RPMI8226 (cell line): ENCODE measurements around the gene GRIA4.

ENCODE experiments used
- DNase-seq: peaks from one replicate; pipeline ENCODE4 v3.0.0-alpha.2; 2015

Gene GRIA4

GRCh38 chr11:105641433-105641832 lies 31.6 kb downstream of the GRIA4 start:
- DNase-seq: no peak

DNA sequence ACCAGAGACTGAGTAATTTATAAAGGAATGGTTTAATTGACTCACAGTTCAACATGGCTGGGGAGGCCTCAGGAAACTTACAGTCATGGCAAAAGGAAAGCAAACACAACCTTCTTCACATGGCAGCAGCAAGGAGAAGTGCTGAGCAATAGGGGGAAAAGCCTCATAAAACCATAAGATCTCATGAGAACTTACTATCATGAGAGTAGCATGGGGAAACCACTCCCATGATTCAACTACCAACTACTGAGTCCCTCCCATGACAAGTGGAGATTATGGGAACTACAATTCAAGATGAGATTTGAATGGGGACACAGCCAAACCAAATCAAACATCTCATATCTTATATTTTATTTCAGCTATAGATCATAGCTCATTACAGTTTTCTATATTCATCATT lies 33.0 kb downstream of the GRIA4 start:
- no peak for DNase-seq

DNA sequence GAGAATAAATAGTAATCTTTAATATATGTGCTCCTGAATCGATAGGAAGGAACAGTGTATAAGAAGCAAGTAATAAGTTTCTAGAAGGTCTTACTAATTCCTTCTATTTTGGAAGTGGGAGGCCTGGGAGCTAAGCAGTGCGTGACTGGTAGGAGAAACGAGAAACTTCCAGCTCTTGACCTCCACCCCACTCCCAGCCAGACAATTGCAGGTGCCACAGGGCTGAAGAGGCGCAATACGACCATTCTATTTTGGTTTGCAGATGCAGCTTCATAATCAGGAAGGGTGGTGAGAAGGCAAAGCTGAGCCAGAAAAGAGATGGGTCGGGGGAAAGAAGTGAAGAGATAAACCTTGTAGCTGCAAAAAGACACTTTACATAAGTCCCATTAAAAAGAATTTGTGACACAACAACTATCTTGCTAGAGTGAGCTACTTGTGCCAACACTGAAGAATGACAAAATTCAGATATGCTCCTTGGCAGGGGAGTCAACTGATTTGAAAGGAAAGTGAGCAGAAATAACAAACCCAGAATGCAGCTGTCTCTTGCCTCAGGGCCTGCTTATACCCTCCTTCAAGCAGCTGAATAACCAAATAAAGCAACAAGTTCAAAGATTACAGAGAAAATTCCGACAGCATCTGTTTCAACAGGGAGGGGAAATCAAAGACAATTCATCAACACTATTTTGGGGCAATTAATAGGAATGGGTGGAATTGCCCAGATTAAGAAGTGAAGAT lies 35.1 kb downstream of the GRIA4 start:
- peak; percentile 57 for DNase-seq

GRCh38 chr11:105647780-105648179 lies 37.9 kb downstream of the GRIA4 start:
- DNase-seq: no peak

DNA sequence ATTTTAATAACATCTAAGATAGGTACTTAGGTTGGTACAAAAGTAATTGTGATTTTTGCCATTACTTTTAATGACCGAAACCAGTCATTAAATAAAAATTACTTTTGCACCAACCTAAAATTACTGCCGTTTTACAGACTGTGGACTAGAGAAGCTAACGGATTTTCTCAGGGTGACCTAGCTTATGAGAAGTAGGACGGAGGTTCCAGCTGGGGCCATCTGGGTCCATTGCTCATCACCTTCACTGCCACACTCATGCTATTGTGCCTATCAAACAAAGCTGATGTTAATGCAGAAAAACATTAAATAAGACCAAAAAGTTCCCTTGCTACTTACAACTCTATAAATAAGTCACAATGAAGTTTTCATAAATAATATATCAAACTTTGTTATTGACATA lies 38.9 kb downstream of the GRIA4 start:
- no peak for DNase-seq

GRCh38 chr11:105665281-105665680 lies 55.4 kb downstream of the GRIA4 start:
- DNase-seq: no peak

- DNase-seq: no peak
Observed at GRCh38 chr11:105667441-105667840, 57.6 kb downstream of the GRIA4 start.

DNA sequence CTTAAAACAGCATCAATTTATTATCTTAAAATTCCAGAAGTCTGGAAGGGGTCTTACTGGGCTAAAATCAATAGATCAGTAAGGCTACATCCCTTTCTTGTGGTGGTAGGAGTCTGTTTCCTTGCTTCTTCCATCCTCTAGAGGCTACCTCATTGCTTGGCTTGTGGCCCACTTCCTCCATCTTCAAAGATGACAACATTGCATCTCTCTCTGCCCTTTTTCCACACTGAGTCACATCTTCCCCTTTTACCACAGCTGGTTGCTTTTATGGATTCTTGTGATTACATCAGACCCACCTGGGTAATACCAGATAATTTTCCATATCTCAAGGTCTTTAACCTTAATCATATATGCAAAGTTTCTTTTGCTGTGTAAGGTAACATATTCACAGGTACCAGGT lies 60.9 kb downstream of the GRIA4 start:
- DNase-seq: peak; percentile 41

DNA sequence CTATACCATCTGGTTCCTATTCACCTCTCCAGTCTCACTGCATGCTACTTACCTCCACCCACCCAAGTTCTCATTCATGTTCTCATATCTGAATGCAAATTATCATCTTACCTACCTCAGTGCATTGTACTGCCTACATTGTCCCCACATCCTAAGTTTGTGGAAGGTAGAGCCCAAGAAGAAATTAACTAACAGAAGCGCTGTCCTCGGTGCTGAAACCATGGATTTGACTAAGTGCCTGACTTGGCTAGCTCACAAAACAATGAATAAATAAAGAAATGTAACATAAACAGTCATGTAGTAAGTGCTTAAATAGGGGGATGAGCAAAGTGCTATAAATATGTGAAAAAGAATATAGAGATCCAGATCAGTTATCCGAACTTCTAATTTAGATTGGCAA lies 63.2 kb downstream of the GRIA4 start:
- peak; percentile 74 for DNase-seq

- no peak for DNase-seq
Observed at GRCh38 chr11:105689631-105690030, 79.8 kb downstream of the GRIA4 start.

DNA sequence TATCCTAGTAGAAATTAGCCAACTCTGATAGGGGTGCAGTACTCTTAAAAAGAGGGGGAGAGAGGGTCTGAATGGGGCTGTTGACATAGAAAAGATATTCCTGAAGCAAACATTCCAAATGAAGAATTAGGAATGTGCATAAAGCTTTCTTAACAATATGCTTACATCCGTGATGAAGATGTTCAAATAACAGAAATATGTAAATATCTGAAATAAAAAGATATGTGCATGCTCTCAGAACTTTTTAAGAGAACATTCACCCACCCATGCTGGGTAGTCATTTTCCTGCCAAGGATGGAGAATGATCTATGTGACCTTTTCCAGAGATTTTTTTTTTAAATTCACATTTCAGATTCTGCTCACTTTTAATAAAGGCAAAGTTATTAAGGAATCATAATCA lies 80.6 kb downstream of the GRIA4 start:
- DNase-seq: no peak

- no peak for DNase-seq
Observed at GRCh38 chr11:105693075-105693759, 83.3 kb downstream of the GRIA4 start.

DNA sequence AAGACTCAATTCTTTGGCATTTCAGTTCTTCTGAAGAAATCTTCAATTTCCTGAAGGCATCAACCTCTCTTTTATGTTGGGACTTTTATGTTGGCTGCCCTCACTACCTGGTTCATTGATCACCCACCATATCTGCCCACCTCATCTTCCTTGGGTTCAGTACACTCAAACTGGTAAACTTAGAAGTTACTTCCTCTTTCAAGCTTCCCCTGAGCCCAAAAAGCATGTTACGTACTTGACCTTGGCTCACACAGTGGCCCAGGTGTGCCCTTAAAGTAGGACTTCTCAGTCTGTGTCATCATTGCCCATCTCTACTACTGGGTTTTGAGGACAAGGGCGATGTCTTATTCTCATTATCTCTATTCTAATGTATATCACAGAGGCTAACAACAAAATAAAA lies 86.1 kb downstream of the GRIA4 start:
- DNase-seq: peak; percentile 93

GRCh38 chr11:105697291-105697690 lies 87.4 kb downstream of the GRIA4 start:
- peak; percentile 89 for DNase-seq

DNA sequence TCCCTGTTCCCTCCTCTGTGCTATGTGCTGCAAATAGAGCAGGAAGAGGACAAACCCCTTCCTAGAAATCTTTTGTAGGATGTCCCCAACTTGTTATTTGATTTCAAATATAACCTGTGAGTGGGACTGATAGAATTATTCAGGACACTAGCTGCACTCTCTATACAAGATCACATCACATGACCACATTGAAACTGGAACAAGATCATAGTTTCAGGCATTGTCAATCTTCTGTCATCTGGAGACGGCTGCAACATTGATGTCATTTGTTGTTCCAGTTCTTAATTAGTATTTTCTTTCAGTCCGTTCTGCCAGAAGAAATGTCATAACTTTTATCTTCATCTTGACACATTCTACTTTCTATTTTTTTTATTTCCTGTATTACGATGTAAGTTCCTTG lies 89.3 kb downstream of the GRIA4 start:
- peak; percentile 57 for DNase-seq

- no peak for DNase-seq
Observed at GRCh38 chr11:105700271-105700670, 90.4 kb downstream of the GRIA4 start.

- DNase-seq: peak; percentile 73
Observed at GRCh38 chr11:105701098-105701497, 91.2 kb downstream of the GRIA4 start.

- peak; percentile 83 for DNase-seq
Observed at GRCh38 chr11:105705786-105706530, 96.1 kb downstream of the GRIA4 start.

DNA sequence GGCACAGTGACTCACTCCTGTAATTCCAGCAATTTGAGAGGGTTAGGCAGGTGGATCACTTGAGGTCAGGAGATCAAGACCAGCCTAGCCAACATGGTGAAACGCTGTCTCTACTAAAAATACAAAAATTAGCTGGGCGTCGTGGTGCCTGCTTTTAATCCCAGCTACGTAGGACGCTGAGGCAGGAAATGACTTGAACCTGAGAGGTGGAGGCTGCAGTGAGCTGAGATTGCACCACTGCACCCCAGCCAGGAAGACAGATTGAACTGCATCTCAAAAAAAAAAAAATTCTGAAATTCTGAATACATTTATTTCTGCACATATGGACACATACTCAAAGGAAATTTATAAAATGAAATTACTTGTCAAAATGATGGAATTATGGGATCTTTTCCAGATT lies 103.2 kb downstream of the GRIA4 start:
- peak; percentile 85 for DNase-seq

DNA sequence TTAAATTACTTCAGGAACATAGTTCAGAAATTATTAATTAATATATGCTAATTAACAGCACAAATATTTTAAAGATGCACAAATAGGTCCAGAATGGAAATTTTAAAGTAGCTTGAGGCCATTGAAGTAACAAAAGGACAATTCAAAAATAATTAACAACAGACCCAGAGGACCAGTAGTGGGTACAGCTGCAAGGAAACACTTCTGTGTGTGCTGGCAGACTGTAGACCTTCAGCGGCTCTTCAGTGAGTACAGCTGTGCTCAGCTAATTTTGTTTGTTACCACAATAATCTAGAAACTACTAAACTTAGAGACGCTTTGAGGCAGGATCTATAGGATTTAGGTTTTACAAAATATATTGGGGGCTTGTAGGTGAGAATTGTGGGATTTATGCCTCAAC lies 103.8 kb downstream of the GRIA4 start:
- DNase-seq: peak; percentile 88

DNA sequence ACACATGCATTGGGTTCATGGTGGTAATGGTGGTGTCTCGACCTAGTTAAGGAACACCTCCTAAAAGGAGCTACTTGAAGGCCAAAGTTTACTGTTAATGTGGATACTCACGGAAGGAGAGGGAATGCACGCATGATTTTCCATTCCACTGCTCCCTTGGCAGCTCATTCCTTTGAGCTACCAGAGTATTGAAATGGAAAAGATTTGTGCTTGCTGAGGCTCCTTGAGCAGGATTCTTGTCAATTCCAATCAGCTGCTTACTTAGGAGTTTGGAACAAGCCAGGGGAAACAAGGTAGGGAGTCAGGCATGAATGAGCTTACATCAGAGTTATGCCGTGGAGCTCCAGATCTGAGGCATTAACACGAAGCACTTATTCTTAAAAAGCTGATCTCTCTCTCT lies 108.8 kb downstream of the GRIA4 start:
- DNase-seq: no peak

- DNase-seq: peak; percentile 90
Observed at GRCh38 chr11:105719073-105719822, 109.4 kb downstream of the GRIA4 start.

GRCh38 chr11:105720096-105720495 lies 110.2 kb downstream of the GRIA4 start:
- DNase-seq: peak; percentile 63
